ENCODE results near the gene PAK5. TPM values are rescaled to one million over a fixed set of nuclear protein-coding genes. Genes with fewer than 3 reads are reported as not detected.

The PAK5 gene
- total and polyA plus RNA-seq, 10 donors, result not detected

- DNase-seq, result no peak
- H3K4me1 ChIP-seq, result no peaks in the 10 kb centered on the region
- no peak overlapping the region for H3K27ac ChIP-seq
- peaks cover 0 to 8% (median 0%) of the 10 kb centered on the region in 7 donors for H3K27me3 ChIP-seq (replicated peaks in 1 of 7)
- intact Hi-C loops (cut with DNase I; ENCODE audit: low total_unique reads), result no loop called here
- H3K36me3 ChIP-seq, result no peaks in the 10 kb centered on the region
- 42 to 58% (median 53%) methylated on average over 1 of the region's 1 CpG for WGBS, 5 donors
- no peak for TF ChIP-seq POLR2A (IDR thresholded peaks at IDR 0.05)
- peaks cover 0 to 3% (median 0%) of the 10 kb centered on the region in 8 donors for H3K9me3 ChIP-seq
- no peak overlapping the region for H3K4me3 ChIP-seq
Measured at GRCh38 chr20:9884061-9884460, 45.2 kb upstream of the PAK5 start.

DNA sequence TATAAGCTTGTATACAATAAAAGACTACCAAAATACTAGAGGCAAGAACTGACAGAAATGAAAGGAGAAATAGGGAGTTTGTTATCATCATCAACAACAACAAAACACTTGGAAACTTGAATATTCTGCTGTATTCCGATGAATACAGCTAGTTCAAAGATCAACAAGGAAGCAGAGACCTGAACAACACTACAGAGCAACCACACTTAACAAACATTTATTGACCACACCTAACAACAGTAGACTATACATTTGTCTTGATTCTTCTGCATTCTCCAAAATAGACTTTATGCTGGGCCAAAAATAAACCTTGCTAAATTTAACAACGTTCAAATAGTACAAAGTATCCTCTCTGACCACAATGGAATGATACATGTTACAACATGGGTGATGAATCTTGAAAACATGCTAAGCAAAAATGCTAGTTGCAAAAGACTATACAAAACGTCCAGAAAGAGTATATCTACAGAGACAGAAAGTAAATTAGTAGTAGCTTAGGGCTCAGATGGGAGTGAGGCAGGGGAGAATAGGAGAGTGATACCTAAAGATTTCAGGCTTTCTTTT lies 39.1 kb upstream of the PAK5 start:
- H3K4me1 ChIP-seq, result no peaks in the 10 kb centered on the region
- peaks cover 0 to 7% (median 0%) of the 10 kb centered on the region in 8 donors for H3K9me3 ChIP-seq
- peaks cover 0 to 2% (median 0%) of the 10 kb centered on the region in 7 donors for H3K27me3 ChIP-seq (replicated peaks in 1 of 7)
- TF ChIP-seq POLR2AphosphoS5 (IDR thresholded peaks at IDR 0.05) (no peak), POLR2A (IDR thresholded peaks at IDR 0.05) (no peak)
- TF ChIP-seq, protein P1, sequence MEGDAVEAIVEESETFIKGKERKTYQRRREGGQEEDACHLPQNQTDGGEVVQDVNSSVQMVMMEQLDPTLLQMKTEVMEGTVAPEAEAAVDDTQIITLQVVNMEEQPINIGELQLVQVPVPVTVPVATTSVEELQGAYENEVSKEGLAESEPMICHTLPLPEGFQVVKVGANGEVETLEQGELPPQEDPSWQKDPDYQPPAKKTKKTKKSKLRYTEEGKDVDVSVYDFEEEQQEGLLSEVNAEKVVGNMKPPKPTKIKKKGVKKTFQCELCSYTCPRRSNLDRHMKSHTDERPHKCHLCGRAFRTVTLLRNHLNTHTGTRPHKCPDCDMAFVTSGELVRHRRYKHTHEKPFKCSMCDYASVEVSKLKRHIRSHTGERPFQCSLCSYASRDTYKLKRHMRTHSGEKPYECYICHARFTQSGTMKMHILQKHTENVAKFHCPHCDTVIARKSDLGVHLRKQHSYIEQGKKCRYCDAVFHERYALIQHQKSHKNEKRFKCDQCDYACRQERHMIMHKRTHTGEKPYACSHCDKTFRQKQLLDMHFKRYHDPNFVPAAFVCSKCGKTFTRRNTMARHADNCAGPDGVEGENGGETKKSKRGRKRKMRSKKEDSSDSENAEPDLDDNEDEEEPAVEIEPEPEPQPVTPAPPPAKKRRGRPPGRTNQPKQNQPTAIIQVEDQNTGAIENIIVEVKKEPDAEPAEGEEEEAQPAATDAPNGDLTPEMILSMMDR (IDR thresholded peaks at IDR 0.05 in 8 of 11, conservative IDR thresholded peaks at IDR 0.05 in 3 of 11), result no peak
- intact Hi-C loops (cut with DNase I; ENCODE audit: low total_unique reads), result no loop called here
- H3K36me3 ChIP-seq, result no peaks in the 10 kb centered on the region
- DNase-seq, result no peak
- H3K27ac ChIP-seq, result no peak overlapping the region
- no peak overlapping the region for H3K4me3 ChIP-seq
- WGBS, 5 donors, result 46 to 54% (median 50%) methylated on average over 3 of the region's 3 CpGs

GRCh38 chr20:9867196-9867980 lies 28.5 kb upstream of the PAK5 start:
- no peak overlapping the region for H3K27ac ChIP-seq
- no peak overlapping the region for H3K4me3 ChIP-seq
- H3K36me3 ChIP-seq, result no peaks in the 10 kb centered on the region
- TF ChIP-seq POLR2AphosphoS5 (IDR thresholded peaks at IDR 0.05) (no peak), POLR2A (IDR thresholded peaks at IDR 0.05) (no peak)
- TF ChIP-seq, protein P1 (IDR thresholded peaks at IDR 0.05 in 8 of 11, conservative IDR thresholded peaks at IDR 0.05 in 3 of 11), result no peak
- no peaks in the 10 kb centered on the region for H3K4me1 ChIP-seq
- DNase-seq, result no peak
- intact Hi-C loops (cut with DNase I; ENCODE audit: low total_unique reads), result no loop called here
- H3K27me3 ChIP-seq (replicated peaks in 1 of 7), result no peaks in the 10 kb centered on the region
- no peaks in the 10 kb centered on the region for H3K9me3 ChIP-seq
- 61 to 85% (median 73%) methylated on average over 6 of the region's 6 CpGs for WGBS, 5 donors

GRCh38 chr20:9852566-9852965 lies 13.7 kb upstream of the PAK5 start:
- no peak for TF ChIP-seq POLR2A (IDR thresholded peaks at IDR 0.05)
- TF ChIP-seq, protein P1 (IDR thresholded peaks at IDR 0.05 in 8 of 11, conservative IDR thresholded peaks at IDR 0.05 in 3 of 11), result no peak
- TF ChIP-seq POLR2AphosphoS5 (IDR thresholded peaks at IDR 0.05), result no peak
- 80 to 91% (median 90%) methylated on average over 2 of the region's 2 CpGs for WGBS, 5 donors
- H3K27me3 ChIP-seq (replicated peaks in 1 of 7), result no peaks in the 10 kb centered on the region
- H3K4me1 ChIP-seq, result no peaks in the 10 kb centered on the region
- no peaks in the 10 kb centered on the region for H3K36me3 ChIP-seq
- intact Hi-C loops (cut with DNase I; ENCODE audit: low total_unique reads), result no loop called here
- H3K9me3 ChIP-seq, result no peaks in the 10 kb centered on the region
- H3K27ac ChIP-seq, result no peak overlapping the region
- no peak for DNase-seq
- no peak overlapping the region for H3K4me3 ChIP-seq

Data from spleen (tissue), 11 donors.